CD4-positive, alpha-beta T cell treated with Interleukin-12 subunit alpha and Interleukin-12 subunit beta, for 1 hour (primary cell): ENCODE measurements around the gene RPTOR.
A peak's percentile ranks its signal among the peaks of the same experiment; 100 is the strongest.

Experiments used
- DNase-seq: peaks from one replicate; pipeline ENCODE4 v3.0.0-alpha.2; 2020

The RPTOR gene

GRCh38 chr17:80957461-80957941, 412.9 kb downstream of the RPTOR start:
- no peak for DNase-seq

- DNase-seq = no peak
These were observed 414.8 kb downstream of the RPTOR start for GRCh38 chr17:80959330-80960036.

DNA sequence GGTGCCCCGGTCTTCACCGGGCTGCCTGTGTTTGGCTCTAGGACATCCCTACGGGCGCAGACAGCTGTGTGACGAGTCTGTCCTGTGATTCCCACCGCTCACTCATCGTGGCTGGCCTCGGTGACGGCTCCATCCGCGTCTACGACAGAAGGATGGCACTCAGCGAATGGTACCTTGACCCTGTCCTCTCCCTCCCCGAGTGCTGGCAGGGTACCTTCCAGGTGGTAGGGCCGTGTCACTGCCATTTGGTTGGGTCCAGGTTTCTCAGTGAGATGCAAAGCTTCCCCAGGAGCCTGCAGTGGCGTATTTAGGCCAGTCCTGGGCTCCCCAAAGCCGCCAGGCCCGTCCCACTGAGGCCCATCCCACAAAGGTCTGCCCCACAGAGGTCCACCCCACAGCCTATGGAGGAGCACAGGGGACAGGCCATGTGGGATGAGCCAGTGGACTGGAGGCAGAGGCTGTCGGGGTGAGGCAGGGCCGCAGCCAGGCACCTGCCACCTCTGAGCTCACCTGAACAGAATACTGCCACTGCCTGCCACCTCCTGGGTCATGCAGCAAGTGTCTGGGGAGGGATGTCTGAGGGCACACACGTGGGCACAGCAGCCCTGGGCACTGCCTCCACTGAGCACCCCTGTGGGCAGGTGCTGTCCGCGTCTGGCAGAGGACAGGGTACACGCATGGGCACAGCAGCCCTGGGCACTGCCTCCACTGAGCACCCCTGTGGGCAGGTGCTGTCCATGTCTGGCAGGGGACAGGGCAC, 415.6 kb downstream of the RPTOR start:
- DNase-seq = no peak

GRCh38 chr17:80960797-80961452, 416.3 kb downstream of the RPTOR start:
- DNase-seq = no peak

GRCh38 chr17:80961541-80962330, 417.1 kb downstream of the RPTOR start:
- DNase-seq = no peak

GRCh38 chr17:80962356-80963329, 418.0 kb downstream of the RPTOR start:
- DNase-seq = no peak

DNA sequence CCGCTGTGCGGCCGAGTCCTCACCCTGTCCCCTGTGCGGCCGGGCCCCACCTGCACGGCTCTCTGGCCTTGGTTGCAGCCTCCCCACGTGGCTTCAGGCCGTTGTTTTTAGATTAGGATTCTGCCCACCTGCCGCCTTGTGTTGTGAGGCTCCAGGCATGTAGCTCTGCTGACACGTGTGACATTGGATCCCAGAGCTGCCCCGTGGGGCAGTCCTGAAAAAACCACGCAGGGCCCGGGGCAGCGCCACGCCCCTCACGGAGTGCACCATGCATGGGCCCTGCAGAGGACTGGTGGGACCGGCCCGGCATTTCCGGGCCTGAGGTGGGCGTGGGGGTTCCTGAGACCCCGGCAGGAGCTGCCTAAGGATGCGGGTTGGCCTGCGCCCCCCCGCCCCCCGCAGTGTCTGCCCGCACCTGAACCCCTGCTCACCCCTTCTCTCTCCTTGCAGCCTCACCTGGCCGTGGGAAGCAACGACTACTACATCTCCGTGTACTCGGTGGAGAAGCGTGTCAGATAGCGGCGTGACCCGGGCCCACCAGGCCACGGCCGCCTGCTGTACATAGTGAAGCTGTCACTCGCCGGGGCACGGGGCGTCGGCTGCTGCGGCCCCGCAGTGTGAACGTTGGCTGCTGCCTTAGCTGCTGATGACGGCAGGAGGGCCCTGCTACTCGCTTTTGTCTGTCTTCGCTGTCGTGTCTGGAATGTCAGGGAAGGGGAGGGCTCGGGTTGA, 419.3 kb downstream of the RPTOR start:
- no peak for DNase-seq

GRCh38 chr17:80964544-80964856, 419.9 kb downstream of the RPTOR start:
- no peak for DNase-seq

DNA sequence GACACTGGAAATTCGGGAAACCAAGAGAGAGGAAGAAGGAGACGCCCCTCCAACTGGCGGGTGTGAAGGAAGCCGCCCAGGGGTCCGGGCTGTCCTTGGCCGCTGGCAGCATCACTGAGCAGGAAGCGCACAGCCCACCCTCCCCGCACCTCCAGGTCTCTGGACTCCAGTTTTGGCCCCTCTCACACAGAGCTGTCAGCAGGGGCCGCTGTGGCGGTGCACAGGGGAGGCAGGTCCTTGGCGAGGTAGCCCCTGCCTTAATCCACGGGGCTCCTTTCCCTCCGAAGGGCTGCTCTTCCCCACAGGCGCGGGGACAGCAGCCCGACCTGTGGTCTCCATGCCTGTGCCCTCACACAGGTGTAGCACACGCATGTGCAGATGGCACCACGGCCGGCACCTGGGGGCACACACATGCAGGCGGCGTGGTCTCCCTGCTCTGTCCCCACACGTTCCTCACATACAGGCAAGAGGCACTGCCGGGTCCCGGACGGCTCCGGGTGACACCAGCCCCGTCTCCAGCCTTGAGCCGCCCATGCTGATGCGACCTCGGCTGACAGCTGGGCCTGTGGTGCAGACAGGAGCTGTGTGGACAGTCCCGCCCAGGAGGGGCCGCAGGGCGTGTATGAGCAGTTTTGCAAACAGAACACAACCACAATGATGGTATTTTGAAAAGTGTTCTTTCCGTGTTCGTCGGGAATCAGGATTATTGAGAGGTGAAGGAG, 420.4 kb downstream of the RPTOR start:
- no peak for DNase-seq

GRCh38 chr17:80965606-80966005, 421.0 kb downstream of the RPTOR start:
- no peak for DNase-seq

GRCh38 chr17:80967404-80967872, 422.8 kb downstream of the RPTOR start:
- no peak for DNase-seq

- DNase-seq = no peak
These were observed 424.0 kb downstream of the RPTOR start for GRCh38 chr17:80968602-80969029.

GRCh38 chr17:80969030-80969673, 424.5 kb downstream of the RPTOR start:
- no peak for DNase-seq

- DNase-seq = no peak
These were observed 425.0 kb downstream of the RPTOR start for GRCh38 chr17:80969674-80970043.

DNA sequence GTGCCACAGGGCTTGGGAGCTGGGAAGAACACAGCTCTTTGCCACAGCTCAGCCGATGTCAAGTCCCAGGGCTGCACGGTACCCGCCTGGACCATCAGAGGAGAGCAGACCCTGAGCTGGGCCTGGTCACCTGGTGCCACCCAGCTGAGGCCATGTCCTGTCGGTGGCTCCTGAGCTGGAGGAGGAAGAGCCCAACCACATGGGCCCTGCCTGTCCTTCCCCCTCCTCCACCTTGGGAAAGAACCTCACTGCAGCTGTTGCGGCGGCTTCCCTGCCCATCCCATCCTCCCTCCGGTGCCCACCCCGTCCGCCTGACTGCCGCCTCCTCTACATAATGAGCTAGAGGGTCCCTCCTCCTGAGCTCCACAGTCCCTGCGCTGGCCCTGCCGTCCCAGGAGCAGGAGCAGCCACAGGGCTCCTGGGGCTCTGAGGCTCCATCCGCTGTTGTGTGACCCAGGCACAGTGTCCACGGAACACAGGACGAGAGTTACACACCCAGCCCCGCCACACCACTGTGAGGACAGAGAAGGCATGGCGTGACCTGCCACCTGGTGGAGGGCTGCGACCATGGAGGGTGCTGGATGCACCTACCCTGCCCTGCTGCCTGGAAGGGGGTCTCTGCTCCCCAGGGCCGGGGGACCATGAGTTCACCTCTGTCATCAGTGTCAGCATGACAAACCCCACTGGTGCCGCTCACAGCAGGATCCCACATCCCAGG, 425.6 kb downstream of the RPTOR start:
- DNase-seq = peak; percentile 41

GRCh38 chr17:80970762-80971703, 426.4 kb downstream of the RPTOR start:
- no peak for DNase-seq

- no peak for DNase-seq
These were observed 427.2 kb downstream of the RPTOR start for GRCh38 chr17:80971704-80972304.
